ENCODE results near the gene DDOST.

Gene DDOST

GRCh38 chr1:20700636-20701215, 39.6 kb upstream of the DDOST start:
- no peak for DNase-seq (ENCODE audit: low read depth)
- H3K4me3 ChIP-seq (ENCODE audit: low read depth, low read length): no peak overlapping the region
- no peak for TF ChIP-seq CTCF (IDR thresholded peaks at IDR 0.05; ENCODE audit: insufficient read depth, low read depth, low read length, missing control alignments)

GRCh38 chr1:20699558-20699957, 38.4 kb upstream of the DDOST start:
- TF ChIP-seq CTCF (IDR thresholded peaks at IDR 0.05; ENCODE audit: insufficient read depth, low read depth, low read length, missing control alignments): no peak
- no peak for DNase-seq (ENCODE audit: low read depth)
- no peak overlapping the region for H3K4me3 ChIP-seq (ENCODE audit: low read depth, low read length)

- no peak overlapping the region for H3K4me3 ChIP-seq (ENCODE audit: low read depth, low read length)
- no peak for DNase-seq (ENCODE audit: low read depth)
- TF ChIP-seq CTCF (IDR thresholded peaks at IDR 0.05; ENCODE audit: insufficient read depth, low read depth, low read length, missing control alignments): no peak
Measured at GRCh38 chr1:20698195-20698910, 37.2 kb upstream of the DDOST start.

DNA sequence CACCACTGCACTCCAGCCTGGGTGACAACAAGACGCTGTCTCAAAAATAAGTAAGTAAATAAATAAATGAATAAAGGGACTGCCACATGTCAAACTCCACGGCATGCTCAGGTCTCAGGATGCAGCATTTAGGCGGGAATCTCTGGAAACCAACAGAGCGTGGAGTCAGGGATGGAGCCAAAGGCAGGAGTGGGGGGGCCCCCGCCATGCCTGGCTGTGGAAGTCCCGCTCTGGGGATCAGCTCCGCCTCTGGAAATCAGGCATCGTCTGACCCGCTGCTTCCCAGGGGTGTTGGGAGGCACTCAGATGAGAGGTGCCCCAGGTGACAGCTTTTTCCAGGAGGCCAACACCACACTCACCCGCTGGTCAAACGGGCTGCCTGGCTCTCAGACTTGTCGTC, 36.4 kb upstream of the DDOST start:
- no peak for DNase-seq (ENCODE audit: low read depth)
- no peak for TF ChIP-seq CTCF (IDR thresholded peaks at IDR 0.05; ENCODE audit: insufficient read depth, low read depth, low read length, missing control alignments)
- no peak overlapping the region for H3K4me3 ChIP-seq (ENCODE audit: low read depth, low read length)

GRCh38 chr1:20696397-20697333, 35.5 kb upstream of the DDOST start:
- TF ChIP-seq CTCF (IDR thresholded peaks at IDR 0.05; ENCODE audit: insufficient read depth, low read depth, low read length, missing control alignments): peak; percentile 95
- peak; percentile 83 for DNase-seq (ENCODE audit: low read depth)
- peak overlapping the region; percentile 59 for H3K4me3 ChIP-seq (ENCODE audit: low read depth, low read length)

DNA sequence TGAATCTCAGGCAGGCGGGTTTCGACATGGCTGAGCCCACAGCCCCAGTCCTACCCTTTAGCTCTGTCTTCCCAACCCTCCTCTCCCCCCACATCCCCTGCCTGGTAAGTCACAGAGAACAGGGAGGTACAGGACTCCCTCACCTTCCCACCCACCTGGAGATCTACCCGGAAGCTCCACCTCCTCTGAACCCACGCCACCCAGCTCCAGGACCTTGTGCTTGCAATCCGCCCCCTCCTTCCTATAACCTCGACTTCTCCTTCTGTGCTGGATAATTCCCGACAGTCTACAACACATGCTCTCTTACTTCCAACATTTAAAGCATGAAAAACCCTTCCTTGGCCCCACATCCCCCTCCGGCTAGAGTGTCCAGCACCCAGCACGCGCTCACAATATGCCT, 34.3 kb upstream of the DDOST start:
- TF ChIP-seq CTCF (IDR thresholded peaks at IDR 0.05; ENCODE audit: insufficient read depth, low read depth, low read length, missing control alignments): no peak
- H3K4me3 ChIP-seq (ENCODE audit: low read depth, low read length): no peak overlapping the region
- no peak for DNase-seq (ENCODE audit: low read depth)

Measured in GM12865 (cell line).